Muscle layer of duodenum (tissue), 2 donors: ENCODE results near the gene SLC6A6.

Source experiments
- H3K27ac ChIP-seq: one replicate; pipeline ENCODE4 v1.7.0; 2013; ENCODE audit warnings: mild to moderate bottlenecking, low read length
- H3K27me3 ChIP-seq: one replicate; pipeline ENCODE4 v1.7.0; 2013; ENCODE audit warnings: low read depth, mild to moderate bottlenecking, control low read depth, low read length
- H3K36me3 ChIP-seq, 2 donors: one replicate each; pipeline ENCODE4 v1.7.0; 2013; ENCODE audit warnings: low read length in 2 of 2, control low read depth in 1 of 2, mild to moderate bottlenecking in 1 of 2; ENCODE audit not compliant: insufficient read depth in 2 of 2, control insufficient read depth in 1 of 2
- H3K4me1 ChIP-seq, 2 donors: one replicate each; pipeline ENCODE4 v1.7.0; 2013; ENCODE audit warnings: low read length in 2 of 2, mild to moderate bottlenecking in 2 of 2, control low read depth in 1 of 2, moderate library complexity in 1 of 2; ENCODE audit not compliant: insufficient read depth in 2 of 2, control insufficient read depth in 1 of 2
- H3K4me3 ChIP-seq, 2 donors: one replicate each; pipeline ENCODE4 v1.7.0; 2013; ENCODE audit warnings: low read length in 2 of 2, low read depth in 1 of 2, mild to moderate bottlenecking in 1 of 2
- H3K9me3 ChIP-seq, 2 donors: one replicate each; pipeline ENCODE4 v1.7.0; 2013; ENCODE audit warnings: low read length in 2 of 2, control low read depth in 1 of 2, mild to moderate bottlenecking in 1 of 2; ENCODE audit not compliant: control insufficient read depth in 1 of 2
- donor health status: healthy.

Gene SLC6A6

DNA sequence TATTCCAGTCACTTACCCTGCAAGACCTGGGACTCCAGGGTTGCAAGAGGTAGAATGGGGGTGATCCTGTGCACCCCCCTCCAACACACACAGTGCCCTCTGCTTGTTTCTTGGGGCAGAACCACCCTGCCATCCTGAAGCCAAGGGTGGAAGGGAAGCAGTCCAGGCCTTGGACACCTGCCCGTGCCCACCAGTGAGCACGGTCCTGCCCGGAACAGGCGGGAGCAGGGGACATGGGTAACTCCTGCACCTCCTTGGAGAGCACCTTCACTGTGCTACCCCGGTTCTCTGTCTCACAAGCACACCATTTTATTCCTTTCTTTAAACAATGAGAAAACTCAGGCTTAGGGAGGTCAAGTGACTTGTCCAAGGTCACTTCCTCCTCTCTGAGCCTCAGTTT lies 57.0 kb downstream of the SLC6A6 start:
- Histone ChIP-seq H3K27ac (no peak overlapping the region), H3K9me3 (no peaks in the 10 kb centered on the region), H3K4me1 (peaks cover 0 to 22% of the 10 kb centered on the region in 2 donors), H3K4me3 (no peak overlapping the region), H3K27me3 (no peaks in the 10 kb centered on the region), H3K36me3 (peaks cover 2 to 9% of the 10 kb centered on the region in 2 donors)

DNA sequence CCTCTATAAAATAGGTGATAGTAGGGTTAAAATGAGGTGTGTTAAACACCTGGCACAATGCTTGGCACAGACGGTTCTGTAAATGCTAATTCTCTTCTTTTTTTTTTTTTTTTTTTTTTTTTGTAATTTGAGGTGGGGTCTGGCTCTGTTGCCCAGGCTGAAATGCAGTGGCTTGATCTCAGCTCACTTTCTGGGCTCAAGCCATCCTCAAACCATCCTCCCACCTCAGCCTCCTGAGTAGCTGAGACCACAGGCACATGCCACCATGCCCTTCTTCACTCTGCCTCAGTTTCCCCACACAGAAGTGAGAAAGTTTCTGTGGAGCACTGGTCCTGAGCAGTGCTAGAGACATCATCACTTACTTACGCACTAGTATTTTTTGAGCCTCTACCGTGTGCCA lies 57.4 kb downstream of the SLC6A6 start:
- Histone ChIP-seq H3K4me3 (no peak overlapping the region), H3K27ac (no peak overlapping the region), H3K27me3 (no peaks in the 10 kb centered on the region), H3K4me1 (peaks cover 0 to 18% of the 10 kb centered on the region in 2 donors), H3K36me3 (peaks cover 2 to 9% of the 10 kb centered on the region in 2 donors), H3K9me3 (no peaks in the 10 kb centered on the region)

DNA sequence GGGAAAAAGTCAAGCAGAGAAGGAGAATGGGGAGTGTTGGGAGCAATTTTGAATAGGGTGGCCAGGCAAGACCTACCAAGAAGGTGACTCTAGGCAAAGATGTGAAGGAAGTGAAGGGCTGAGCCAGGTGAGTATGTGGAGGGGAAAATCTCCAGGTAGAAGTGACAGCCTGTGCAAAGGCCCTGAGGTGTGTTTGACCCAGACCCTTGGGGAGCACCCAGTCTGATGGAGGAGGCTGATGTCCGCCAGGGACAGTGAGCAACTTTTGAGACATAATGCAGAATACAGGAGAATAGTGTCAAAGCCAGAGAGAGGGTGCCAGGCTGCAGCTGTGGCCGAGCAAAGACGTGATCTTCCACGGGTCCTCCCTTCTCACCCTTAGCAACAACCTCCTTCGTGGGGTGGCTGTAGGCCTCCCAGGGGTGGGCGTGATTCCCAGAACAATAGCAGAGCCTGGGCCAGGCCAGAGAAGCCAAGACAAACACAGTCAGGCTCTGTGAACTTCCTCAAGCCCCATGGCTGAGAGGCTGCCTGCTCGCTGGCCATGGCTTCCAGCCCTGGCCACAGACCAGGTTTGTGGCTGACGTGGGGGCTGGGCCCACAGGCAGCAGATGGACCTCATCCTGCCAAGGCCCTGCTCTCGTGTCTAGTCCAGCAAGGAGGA lies 58.1 kb downstream of the SLC6A6 start:
- peaks cover 2 to 9% of the 10 kb centered on the region in 2 donors for H3K36me3 ChIP-seq
- no peaks in the 10 kb centered on the region for H3K9me3 ChIP-seq
- H3K4me1 ChIP-seq = peaks cover 0 to 16% of the 10 kb centered on the region in 2 donors
- H3K4me3 ChIP-seq = no peak overlapping the region
- no peaks in the 10 kb centered on the region for H3K27me3 ChIP-seq
- H3K27ac ChIP-seq = no peak overlapping the region

DNA sequence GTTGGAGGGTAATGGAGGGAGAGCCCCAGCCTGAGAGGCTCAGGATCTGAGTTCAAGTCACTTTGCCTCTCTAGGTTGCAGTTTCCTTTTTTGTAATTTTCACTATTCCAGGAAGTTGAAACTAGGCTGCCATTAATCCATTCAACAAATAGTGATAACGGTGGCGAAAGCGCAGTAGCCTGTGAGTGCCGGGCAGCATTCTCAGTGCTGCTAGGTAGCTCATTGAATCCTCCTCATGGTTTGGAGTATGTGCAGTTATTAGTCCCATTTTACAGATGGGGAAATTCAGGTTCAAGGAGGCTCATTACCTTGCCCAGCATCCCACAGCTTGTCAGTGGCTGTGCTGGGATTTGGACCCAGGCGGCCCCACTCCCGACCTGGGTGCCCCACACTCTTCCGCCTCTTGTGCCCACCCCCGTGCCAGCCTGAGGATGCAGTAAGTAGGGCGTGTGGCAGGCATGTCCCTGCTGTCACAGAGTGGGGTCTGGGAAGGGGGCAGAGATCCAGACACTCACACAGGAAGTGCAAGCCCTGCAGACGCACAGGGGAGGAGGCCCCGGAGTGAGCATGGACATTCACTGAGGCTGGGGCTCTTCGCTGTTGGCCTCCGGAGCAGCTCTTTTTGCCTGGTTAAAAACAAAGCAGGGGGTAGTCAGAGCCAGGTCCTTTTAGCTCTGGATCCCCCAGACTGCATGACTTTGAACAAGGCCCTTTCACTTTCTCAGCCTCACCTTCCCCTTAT lies 58.8 kb downstream of the SLC6A6 start:
- Histone ChIP-seq H3K4me3 (no peak overlapping the region), H3K27me3 (no peaks in the 10 kb centered on the region), H3K9me3 (no peaks in the 10 kb centered on the region), H3K36me3 (peaks cover 2 to 10% of the 10 kb centered on the region in 2 donors), H3K27ac (no peak overlapping the region), H3K4me1 (peaks cover 0 to 16% of the 10 kb centered on the region in 2 donors)

DNA sequence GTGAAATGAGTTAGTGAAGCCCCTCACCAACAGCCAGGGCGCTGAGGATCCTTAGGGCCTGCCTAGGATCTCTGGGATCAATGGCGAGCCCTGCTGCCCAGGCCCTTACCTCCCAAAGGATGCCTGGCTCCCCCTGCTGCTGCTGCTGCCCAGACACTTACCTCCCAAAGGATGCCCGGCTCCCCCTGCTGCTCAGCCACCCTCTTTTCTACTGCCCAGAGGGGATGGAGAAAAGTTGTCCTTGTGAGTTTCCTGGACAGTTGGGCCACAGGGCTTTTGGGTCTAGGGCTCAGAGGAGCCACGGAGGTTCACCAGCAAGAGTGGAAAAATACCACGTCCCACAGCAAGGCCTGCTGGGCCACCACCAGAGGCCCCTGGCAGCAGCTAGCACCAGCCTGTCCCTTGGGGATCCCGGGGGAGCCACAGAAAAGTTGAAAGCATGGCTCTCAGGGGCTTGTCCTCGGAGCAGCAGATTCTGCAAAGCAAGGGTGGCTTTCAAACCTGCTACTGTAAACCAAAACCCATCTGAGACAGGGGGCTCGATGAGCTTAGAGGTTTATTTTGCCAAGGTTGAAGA lies 59.4 kb downstream of the SLC6A6 start:
- Histone ChIP-seq H3K4me3 (no peak overlapping the region), H3K27ac (no peak overlapping the region), H3K36me3 (peaks cover 0 to 16% of the 10 kb centered on the region in 2 donors), H3K4me1 (peaks cover 0 to 16% of the 10 kb centered on the region in 2 donors), H3K27me3 (no peaks in the 10 kb centered on the region), H3K9me3 (no peaks in the 10 kb centered on the region)

DNA sequence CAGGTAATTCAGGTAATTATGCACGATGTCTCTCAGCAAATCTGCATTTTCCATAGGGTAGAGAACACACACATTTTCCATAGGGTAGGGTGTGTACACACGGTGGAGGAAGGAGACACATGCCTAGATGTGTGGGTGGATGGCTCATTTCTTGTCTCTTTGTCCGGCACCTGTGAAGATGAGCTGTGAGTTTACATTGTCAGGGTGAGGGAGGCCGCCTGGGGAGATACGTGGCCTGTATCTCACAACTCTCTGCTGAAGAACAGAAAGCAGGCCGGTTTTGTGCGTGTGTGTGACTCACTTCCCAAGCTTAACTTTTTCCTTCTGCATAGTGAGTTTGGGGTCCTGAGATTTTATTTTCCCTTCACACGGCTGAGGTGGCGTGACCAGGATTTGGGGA lies 60.3 kb downstream of the SLC6A6 start:
- Histone ChIP-seq H3K4me3 (no peak overlapping the region), H3K9me3 (no peaks in the 10 kb centered on the region), H3K36me3 (peaks cover 0 to 16% of the 10 kb centered on the region in 2 donors), H3K4me1 (peaks cover 0 to 16% of the 10 kb centered on the region in 2 donors), H3K27ac (no peak overlapping the region), H3K27me3 (no peaks in the 10 kb centered on the region)

DNA sequence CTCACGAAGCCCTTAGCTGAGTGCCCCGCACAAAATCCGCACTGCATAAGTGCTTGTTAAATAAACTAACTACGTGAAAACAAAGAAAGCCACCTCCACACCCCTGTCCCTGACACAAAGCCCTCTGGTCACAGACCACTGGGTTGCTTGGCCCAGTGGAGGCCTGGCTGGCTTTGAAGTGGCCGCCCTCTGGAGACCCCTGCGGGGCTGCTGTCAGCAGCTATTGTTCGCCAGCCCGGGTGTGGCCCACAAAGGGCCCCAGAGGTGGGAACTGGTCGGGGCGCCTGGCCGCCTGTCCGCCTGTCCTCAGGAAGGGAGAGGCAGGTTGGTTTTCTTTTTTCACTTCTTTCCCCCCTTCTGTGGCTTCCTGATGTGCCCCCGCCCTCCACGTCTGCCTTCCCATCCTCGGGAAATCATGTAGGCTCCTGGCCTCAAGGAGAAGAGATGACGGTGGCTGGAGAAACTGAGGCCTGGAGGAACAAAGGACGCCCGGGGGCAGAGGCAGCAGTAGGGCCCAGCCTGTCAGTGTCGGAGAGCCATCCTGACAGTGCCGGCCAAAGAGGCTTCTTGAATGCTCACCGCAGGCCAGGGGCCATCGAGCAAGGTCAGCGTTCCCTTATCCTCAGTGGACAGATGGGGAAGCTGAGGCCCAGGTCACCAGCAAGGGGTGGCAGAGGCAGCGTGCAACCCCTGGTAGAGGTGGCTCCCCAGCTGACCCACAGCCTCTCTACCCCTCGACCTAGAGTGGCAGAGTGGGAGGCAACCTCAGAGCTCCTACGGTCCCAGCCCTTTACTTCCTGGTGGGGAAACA lies 61.1 kb downstream of the SLC6A6 start:
- Histone ChIP-seq H3K4me3 (no peak overlapping the region), H3K27ac (no peak overlapping the region), H3K4me1 (peaks cover 0 to 16% of the 10 kb centered on the region in 2 donors), H3K9me3 (no peaks in the 10 kb centered on the region), H3K27me3 (no peaks in the 10 kb centered on the region), H3K36me3 (peaks cover 0 to 16% of the 10 kb centered on the region in 2 donors)

DNA sequence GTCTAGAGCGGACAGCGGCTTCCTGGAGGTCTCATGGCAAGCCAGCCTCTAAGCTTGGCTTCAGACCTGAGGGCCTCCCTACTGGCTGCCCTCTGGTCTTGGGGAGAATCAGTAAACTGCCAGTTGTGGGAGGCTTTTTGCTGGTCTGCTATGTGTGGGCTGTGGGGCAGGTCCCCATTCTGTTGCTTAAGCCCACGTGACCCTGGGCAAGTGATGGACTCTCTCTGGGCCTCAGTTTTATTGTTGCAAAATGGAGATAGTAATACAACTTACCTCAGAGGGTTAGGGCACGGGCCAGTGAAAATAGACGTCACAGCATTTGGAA lies 61.7 kb downstream of the SLC6A6 start:
- H3K36me3 ChIP-seq = peaks cover 0 to 16% of the 10 kb centered on the region in 2 donors
- peaks cover 0 to 16% of the 10 kb centered on the region in 2 donors for H3K4me1 ChIP-seq
- H3K27ac ChIP-seq = no peak overlapping the region

DNA sequence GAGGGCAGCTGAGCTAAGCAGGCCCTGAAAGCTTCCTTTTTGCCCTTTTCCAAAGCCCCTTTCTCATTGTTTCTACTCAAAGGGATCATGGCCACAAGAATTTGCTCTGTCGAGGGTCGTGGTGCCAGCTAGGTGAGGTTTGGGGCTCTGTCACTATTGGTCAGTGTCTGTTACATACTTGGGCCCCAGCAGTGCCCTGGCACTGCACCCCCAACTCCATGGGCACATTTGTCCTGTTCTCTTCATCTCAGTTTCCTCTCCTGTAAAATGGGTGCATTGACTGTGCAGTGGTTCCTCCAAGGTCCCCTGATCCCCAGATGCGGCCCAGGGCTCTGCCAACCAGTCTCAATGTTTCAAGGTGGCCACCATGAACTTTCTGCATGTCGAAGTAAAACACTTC lies 62.1 kb downstream of the SLC6A6 start:
- peaks cover 0 to 16% of the 10 kb centered on the region in 2 donors for H3K36me3 ChIP-seq

More for the DNA sequence above, 61.7 kb downstream of the SLC6A6 start:
- no peak overlapping the region for H3K4me3 ChIP-seq
- no peaks in the 10 kb centered on the region for H3K27me3 ChIP-seq
- H3K9me3 ChIP-seq = no peaks in the 10 kb centered on the region

DNA sequence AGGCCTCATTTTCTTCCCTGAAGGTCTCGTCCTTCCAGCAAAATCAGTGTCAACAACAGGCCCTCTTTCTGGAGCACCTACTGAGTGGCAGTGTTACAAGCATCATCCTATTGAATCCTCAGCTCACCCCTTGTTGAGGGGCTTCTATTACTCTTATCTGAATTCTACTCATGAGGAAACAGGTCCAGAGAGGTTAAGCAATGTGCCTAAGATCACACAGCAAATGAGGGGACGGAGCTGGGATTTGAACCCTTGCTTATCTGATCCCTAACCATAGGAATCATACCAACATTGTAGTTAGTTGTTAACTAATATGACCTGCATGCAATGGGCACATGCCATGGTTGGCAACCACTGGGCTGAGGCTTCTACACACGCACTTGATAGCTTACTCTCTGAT lies 63.0 kb downstream of the SLC6A6 start:
- H3K27me3 ChIP-seq = no peaks in the 10 kb centered on the region
- peaks cover 0 to 16% of the 10 kb centered on the region in 2 donors for H3K4me1 ChIP-seq
- H3K4me3 ChIP-seq = no peak overlapping the region
- no peak overlapping the region for H3K27ac ChIP-seq
- H3K36me3 ChIP-seq = peaks cover 3 to 20% of the 10 kb centered on the region in 2 donors
- no peaks in the 10 kb centered on the region for H3K9me3 ChIP-seq

More for the DNA sequence above, 62.1 kb downstream of the SLC6A6 start:
- Histone ChIP-seq H3K9me3 (no peaks in the 10 kb centered on the region), H3K4me3 (no peak overlapping the region), H3K27ac (no peak overlapping the region), H3K27me3 (no peaks in the 10 kb centered on the region), H3K4me1 (peaks cover 0 to 16% of the 10 kb centered on the region in 2 donors)
